LNCaP clone FGC (cell line): ENCODE measurements around the gene LRRC9.

Experiments used
- DNase-seq: peaks from one replicate; pipeline ENCODE4 v3.0.0-alpha.2; 2011; ENCODE audit warnings: low read depth
- H3K4me3 ChIP-seq: 2 replicates; pipeline ENCODE4 v1.5.1; 2011; ENCODE audit warnings: mild to moderate bottlenecking, low read depth, low read length, control low read depth
- CTCF ChIP-seq: IDR thresholded peaks from 2 replicates; pipeline ENCODE4 v1.5.1; 2012; ENCODE audit warnings: mild to moderate bottlenecking; ENCODE audit not compliant: control insufficient read depth, insufficient read depth; ENCODE audit errors: extremely low read depth

The LRRC9 gene

GRCh38 chr14:59983048-59983447 is 63.1 kb downstream of the LRRC9 start:
- TF ChIP-seq CTCF, result no peak
- DNase-seq, result no peak
- no peak overlapping the region for H3K4me3 ChIP-seq

GRCh38 chr14:59986556-59987059 is 66.7 kb downstream of the LRRC9 start:
- DNase-seq, result no peak
- TF ChIP-seq CTCF, result no peak
- no peak overlapping the region for H3K4me3 ChIP-seq

GRCh38 chr14:59997449-59997848 is 77.5 kb downstream of the LRRC9 start:
- DNase-seq, result peak; percentile 56
- TF ChIP-seq CTCF, result no peak
- H3K4me3 ChIP-seq, result no peak overlapping the region

- no peak for DNase-seq
- H3K4me3 ChIP-seq, result no peak overlapping the region
These were observed 78.0 kb downstream of the LRRC9 start for GRCh38 chr14:59997966-59998365.

GRCh38 chr14:59998564-59998963 is 78.6 kb downstream of the LRRC9 start:
- TF ChIP-seq CTCF, result no peak
- no peak overlapping the region for H3K4me3 ChIP-seq
- DNase-seq, result no peak

More at GRCh38 chr14:59997966-59998365, 78.0 kb downstream of the LRRC9 start:
- no peak for TF ChIP-seq CTCF

GRCh38 chr14:60002819-60003492 is 83.0 kb downstream of the LRRC9 start:
- no peak for TF ChIP-seq CTCF
- H3K4me3 ChIP-seq, result no peak overlapping the region
- peak; percentile 87 for DNase-seq

- H3K4me3 ChIP-seq, result no peak overlapping the region
- no peak for TF ChIP-seq CTCF
- DNase-seq, result peak; percentile 25
These were observed 84.0 kb downstream of the LRRC9 start for GRCh38 chr14:60003991-60004390.
